GM21526 (cell line): ENCODE results near the gene ZNF747.
A peak's percentile ranks its signal among the peaks of the same experiment; 100 is the strongest.
"Not testable (repeated sequence)": the region's sequence is repeated elsewhere in the genome, so short reads cannot be mapped to it uniquely, and the experiment has no call there.

ENCODE experiments used
- ATAC-seq: cut with Tn5 transposase; IDR thresholded peaks from one replicate; pipeline ENCODE4 v1.9.1; 2021; ENCODE audit warnings: moderate library complexity; ENCODE audit not compliant: unreplicated experiment, low FRiP score

ZNF747 gene

GRCh38 chr16:30535106-30535776, 583 bp upstream of the ZNF747 start:
- ATAC-seq: no peak

GRCh38 chr16:30533748-30534367, 800 bp downstream of the ZNF747 start:
- no peak for ATAC-seq

- no peak for ATAC-seq
These were observed 1.5 kb downstream of the ZNF747 start for GRCh38 chr16:30533146-30533522.

- ATAC-seq: no peak
These were observed 2.1 kb downstream of the ZNF747 start for GRCh38 chr16:30532285-30533145.

- no peak for ATAC-seq
These were observed 4.3 kb downstream of the ZNF747 start for GRCh38 chr16:30530163-30531037.

GRCh38 chr16:30528799-30529457, 5.7 kb downstream of the ZNF747 start:
- no peak for ATAC-seq

GRCh38 chr16:30527635-30528178, 7.0 kb downstream of the ZNF747 start:
- ATAC-seq: peak; percentile 10

- ATAC-seq: peak; percentile 70
These were observed 7.6 kb downstream of the ZNF747 start for GRCh38 chr16:30526823-30527634.

GRCh38 chr16:30526137-30526822, 8.4 kb downstream of the ZNF747 start, which contains the start of gene ZNF768:
ZNF768 (minus strand) TSS chr16:30526566; CDS start chr16:30526413, 153 bp downstream.
- ATAC-seq: no peak

- no peak for ATAC-seq
These were observed 8.9 kb downstream of the ZNF747 start for GRCh38 chr16:30525844-30526136.

GRCh38 chr16:30524575-30525568, 9.8 kb downstream of the ZNF747 start:
- no peak for ATAC-seq

GRCh38 chr16:30523768-30524574, 10.7 kb downstream of the ZNF747 start:
- ATAC-seq: no peak

- not testable (repeated sequence) for ATAC-seq
These were observed 11.8 kb downstream of the ZNF747 start for GRCh38 chr16:30522702-30523463.

GRCh38 chr16:30521873-30522641, 12.6 kb downstream of the ZNF747 start:
- ATAC-seq: no peak

GRCh38 chr16:30521476-30521872, 13.2 kb downstream of the ZNF747 start:
- no peak for ATAC-seq
